Glomerular visceral epithelial cell (primary cell): ENCODE measurements around the gene PLD4.

Source experiments
- DNase-seq: peaks from one replicate; pipeline ENCODE4 v3.0.0-alpha.2; 2016; ENCODE audit errors: extremely low spot score

Gene PLD4

DNA sequence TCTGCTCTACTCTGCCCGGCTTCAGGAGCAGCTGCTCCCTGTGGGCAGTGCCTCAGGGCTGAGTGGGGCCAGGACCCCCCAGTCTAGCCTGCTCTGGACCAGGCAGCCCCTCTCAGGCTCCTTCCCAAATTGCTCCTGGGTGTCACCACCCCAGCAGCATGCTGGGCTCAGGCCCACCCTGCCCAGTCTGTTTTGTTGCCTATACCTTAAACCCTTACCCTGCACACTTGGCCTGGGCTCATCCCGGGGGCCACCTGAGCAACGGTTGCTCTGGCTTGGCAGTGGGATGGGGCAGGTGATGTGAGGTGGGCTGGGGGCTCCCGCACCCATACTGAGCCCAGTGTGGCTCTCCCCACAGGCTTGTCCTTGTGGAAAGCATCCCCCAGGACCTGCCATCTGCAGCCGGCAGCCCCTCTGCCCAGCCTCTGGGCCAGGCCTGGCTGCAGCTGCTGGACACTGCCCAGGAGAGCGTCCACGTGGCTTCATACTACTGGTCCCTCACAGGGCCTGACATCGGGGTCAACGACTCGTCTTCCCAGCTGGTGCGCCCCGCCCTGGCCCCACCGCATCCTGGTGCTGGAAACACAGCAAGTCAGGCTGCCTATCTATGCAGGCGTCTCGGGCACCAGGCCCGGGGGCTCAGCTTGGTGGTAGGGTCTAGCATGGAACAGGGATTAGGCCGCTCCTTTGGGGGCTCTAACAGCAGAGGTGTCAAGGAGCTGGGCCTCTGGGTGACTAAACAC, 3.9 kb downstream of the PLD4 start:
- DNase-seq = no peak

DNA sequence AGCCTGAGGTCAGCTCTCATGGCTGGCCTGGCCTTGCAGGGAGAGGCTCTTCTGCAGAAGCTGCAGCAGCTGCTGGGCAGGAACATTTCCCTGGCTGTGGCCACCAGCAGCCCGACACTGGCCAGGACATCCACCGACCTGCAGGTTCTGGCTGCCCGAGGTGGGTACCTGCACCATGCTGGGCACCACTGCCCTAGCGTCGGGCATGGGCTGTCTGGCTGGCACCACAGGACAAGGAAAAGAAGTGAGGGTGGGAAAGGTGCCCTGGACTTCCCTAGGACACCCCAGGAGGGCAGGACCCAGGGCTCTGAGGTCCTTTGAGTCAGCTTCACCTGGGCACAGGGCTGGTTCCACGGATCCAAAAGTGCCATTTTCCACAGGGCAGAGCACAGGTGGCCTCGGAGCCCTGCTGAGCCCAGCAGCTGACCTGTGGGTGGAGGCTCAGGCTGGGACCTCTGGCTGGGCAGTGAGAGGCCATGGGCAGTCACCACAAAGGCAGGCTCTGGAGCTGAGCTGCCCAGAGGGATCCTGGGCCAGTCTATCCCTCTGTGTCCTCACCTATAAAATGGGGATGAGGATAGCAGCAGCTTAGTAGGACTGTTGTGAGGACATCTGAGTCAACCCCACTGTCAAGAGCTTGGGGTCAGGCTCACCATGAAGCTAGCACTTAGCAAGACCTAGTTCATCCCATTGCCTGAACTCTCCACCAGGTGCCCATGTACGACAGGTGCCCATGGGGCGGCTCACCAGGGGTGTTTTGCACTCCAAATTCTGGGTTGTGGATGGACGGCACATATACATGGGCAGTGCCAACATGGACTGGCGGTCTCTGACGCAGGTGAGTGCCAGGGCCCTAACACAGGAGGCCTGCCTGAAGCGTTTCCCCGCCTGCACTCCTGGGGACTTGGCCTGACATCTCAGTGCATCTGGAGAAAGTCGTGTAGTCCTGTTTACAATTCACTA, 4.9 kb downstream of the PLD4 start:
- no peak for DNase-seq

DNA sequence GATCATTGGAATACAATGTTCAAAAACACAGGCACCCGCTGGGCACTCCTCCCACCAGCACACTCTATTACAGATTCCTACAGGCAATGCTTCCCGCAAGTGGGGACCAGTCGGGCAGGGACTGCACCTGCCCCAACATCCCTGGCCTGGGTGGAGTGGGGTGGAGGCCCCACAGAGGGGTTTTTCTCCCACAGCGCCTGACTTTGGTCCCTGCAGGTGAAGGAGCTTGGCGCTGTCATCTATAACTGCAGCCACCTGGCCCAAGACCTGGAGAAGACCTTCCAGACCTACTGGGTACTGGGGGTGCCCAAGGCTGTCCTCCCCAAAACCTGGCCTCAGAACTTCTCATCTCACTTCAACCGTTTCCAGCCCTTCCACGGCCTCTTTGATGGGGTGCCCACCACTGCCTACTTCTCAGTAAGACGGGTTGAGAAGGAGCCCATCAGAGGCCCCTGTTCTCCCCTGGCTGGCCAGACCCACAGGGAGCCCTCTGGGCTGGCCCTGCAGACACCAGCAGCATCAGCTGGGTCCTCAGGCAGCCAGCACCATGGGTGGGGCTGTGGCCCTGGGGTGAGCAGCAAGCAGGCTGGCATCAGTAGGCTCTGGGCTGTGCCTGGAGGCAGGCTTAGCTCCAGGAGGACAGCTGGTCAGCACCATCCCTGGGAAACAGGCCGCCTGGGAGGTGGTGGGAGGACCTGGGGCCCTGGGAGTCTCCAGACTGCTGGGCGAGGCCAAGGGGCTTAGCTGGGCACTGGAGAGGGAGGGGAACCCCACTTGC, 6.0 kb downstream of the PLD4 start:
- DNase-seq = no peak

DNA sequence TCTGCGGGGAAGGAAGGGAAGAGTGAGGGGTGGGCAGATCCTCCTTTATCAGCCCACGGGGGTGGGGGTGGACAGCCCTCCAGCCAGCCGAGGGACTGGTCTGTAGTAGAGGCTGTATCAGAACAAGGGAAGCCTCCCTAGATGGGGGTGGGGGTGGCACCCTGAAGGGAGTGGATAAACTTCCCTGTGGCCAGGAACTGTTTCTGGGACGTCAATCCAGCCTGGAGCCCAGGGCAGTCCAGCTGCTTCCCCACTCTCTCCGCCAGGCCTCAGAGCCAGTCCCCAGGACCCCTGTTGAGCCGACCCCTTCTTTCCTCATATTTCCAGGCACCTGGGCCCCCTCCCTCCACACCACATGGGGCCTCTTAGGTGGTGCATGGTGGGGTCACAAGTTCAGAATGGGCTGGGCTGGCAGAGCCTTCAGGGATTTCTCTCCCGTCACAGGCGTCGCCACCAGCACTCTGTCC, 6.7 kb downstream of the PLD4 start:
- DNase-seq = no peak

DNA sequence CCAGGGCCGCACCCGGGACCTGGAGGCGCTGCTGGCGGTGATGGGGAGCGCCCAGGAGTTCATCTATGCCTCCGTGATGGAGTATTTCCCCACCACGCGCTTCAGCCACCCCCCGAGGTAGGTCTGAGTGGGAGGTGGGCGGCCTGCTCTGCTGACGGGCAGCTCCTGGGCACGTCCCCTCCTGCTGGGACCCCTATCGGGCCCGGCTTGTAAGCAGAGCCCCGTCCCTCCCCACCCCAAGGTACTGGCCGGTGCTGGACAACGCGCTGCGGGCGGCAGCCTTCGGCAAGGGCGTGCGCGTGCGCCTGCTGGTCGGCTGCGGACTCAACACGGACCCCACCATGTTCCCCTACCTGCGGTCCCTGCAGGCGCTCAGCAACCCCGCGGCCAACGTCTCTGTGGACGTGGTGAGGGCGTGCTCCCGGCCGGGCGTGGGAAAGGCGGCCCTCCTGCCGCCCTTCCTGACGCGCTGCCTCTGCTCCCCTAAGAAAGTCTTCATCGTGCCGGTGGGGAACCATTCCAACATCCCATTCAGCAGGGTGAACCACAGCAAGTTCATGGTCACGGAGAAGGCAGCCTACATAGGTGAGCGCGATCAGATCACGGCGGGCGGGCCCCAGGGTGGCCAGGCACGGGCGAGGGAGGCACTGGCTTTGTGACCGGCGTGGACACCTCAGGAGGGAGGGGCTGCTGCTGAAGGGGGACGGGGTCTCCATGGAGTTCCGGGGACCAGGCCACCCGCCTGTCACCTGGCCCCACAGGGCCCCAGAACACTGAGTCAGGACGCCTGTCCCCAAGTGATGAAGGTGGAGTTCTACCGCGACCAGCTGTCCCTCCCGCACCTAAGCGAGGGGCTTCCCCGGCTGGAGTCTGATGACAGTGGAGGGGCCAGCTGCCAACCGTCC, 7.3 kb downstream of the PLD4 start:
- no peak for DNase-seq

DNA sequence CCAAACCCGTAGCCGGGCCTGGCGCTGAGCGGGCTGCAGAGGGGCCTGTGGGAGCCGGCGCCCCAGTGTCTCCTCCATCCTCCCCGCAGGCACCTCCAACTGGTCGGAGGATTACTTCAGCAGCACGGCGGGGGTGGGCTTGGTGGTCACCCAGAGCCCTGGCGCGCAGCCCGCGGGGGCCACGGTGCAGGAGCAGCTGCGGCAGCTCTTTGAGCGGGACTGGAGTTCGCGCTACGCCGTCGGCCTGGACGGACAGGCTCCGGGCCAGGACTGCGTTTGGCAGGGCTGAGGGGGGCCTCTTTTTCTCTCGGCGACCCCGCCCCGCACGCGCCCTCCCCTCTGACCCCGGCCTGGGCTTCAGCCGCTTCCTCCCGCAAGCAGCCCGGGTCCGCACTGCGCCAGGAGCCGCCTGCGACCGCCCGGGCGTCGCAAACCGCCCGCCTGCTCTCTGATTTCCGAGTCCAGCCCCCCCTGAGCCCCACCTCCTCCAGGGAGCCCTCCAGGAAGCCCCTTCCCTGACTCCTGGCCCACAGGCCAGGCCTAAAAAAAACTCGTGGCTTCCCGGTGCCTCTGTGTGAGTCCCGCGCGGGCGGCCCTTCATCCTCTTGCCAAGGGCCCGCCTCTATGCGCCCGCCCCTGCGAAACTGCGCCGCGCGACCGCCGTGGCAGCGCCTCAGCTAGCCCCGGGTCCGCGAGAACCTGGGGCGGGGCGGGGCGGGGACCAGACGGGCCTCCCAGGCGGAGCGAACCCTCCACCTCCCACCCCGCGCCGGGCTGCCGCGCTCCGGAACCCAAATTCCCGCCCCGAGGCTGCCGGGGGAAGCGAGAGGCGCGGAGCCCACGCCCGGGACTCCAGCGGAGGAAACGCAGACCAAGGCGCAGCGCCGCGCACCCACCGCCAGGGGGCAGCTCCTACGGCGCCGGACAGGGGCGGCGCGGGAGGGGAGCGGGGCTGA, 8.3 kb downstream of the PLD4 start:
- DNase-seq = peak; percentile 80

DNA sequence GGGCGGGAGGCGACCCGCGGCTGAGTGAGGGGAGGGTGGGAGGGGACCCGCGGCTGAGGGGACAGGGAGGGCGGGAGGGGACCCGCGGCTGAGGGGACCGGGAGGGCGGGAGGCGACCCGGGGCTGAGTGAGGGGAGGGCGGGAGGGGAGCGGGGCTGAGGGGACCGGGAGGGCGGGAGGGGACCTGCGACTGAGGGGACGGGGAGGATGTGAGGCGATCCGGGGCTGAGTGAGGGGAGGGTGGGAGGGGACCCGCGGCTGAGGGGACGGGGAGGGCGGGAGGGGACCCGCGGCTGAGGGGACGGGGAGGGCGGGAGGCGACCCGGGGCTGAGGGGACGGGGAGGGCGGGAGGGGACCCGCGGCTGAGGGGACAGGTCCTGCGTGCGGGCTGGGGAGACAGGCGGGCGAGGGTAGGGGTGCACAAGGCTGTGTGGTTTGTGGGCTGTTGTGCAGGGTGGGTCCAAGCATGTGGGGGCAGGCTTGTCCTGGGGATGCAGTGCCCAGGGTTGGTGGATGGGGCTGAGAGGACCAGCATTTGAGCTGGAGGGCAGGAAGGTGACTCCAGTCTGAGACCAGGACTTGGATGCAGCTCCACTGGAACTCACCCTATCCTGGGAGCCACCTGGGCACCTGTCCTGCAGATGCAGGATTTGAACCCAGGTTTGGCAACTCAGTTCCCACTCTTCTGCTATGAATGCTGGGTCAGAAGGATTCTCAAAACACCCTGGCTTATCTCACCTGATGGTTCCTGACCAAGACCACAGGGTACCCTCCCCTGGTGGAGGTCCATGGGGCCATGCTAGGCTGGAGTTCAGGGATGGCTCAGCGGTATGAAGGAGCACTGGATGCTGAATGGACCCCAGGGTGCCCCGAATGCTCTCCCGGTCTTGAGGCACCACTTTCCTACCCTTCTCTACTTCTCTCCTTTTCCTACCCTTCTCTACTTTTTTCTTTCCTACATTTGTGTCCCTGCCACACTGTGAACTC, 9.4 kb downstream of the PLD4 start:
- DNase-seq = no peak

DNA sequence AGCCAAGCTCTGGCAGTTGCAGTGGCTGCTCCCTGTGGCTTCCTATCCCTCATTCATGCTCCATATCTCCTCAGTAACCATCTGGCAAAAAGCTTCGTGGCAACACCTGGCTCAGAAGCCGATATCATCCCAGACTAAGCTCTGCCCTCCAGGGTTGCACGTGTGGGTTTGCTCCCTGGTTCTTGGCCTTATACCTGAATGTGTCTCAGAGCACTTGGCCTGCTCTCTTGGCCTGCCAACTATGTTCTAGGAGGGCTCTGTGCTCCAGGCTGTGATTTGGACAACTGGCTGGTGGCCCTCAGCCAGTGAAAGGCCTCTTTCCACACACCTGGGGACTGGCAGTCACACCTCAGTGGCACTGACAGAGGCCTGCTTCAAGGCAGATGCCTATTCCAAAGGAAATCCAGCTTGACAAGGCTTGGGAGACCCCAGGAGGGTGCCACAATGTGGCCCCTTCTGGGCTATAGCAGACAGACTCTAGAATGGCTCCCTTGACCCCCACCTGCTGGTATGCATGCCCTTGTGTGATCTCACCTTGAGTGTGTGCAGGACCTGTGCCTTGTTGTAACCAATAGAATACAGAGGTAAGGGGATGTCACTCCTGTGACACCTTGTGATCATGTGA, 10.5 kb downstream of the PLD4 start:
- no peak for DNase-seq

DNA sequence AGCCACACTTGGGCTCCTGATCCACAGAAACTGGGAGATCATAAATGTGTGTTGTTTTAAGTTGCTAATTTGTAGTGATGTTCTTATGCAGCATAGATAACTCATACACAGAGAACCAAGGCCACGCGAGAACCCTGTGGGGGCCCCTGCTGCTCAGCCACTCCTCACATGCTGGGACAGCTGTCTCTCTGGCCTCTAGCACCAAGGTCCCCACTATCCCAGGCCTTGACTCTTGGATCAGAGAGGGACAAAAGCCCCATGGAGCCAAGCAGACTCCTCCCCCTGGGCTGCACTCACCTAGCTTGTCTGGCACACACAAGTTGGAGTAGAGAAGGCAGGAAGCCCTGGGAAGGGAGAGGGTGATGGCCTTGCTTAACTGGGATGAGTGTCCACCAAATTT, 11.3 kb downstream of the PLD4 start:
- no peak for DNase-seq

DNA sequence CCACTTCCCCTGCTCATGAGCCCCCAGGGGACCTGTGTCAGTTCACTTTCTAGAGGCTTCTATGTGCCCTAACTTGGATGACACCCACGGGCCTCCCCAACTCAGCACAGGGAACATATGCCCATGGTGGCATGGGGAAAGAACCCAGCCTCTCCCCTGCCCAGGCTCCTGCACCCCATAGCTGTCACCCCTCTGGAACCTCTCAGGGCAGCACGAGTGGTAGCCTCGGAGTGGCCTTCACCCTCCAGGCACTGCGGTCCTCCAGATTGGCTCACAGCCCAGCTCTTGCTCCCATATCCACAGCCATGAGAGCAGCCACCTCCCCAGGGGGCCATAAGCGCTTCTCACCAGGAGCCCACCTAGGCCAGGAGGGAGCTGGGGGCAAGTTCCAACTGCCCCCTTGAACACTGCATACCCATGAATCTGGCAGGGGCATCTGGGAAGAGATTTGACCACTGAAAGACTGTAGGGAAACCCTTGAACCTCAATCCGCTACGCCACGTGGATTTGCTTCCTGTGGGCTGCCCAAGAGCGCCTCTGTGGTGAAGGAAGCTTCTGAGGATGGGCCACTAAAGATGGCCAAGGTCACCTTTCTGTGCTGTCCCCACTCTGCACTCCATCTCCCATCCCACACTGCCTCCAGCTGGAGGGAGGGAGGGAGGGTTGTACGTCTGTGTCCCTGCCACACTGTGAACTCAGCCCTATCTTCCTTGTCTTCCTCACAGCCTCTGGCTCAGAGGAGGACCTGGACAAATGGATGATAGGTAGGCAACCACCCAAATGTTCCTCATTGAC, 11.9 kb downstream of the PLD4 start:
- no peak for DNase-seq

DNA sequence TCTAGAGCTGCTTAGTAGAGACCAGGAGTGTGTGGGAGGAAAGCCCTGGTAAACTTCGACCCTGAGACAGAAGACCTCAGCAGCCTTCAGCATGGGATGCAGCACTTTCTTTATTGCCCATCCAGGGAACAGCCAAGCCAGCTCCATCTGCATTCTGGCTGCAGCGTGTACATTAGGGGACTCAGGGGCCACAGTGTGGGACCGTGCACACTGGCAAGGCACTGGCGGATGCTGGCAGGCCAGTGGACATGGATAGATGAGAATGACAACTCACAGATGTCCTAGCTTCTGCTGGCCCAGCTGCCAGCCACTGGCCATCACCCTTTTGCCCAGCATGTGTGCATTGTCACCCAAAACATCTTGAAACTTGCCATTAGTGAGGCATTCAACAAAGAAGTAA, 12.5 kb downstream of the PLD4 start:
- DNase-seq = no peak

DNA sequence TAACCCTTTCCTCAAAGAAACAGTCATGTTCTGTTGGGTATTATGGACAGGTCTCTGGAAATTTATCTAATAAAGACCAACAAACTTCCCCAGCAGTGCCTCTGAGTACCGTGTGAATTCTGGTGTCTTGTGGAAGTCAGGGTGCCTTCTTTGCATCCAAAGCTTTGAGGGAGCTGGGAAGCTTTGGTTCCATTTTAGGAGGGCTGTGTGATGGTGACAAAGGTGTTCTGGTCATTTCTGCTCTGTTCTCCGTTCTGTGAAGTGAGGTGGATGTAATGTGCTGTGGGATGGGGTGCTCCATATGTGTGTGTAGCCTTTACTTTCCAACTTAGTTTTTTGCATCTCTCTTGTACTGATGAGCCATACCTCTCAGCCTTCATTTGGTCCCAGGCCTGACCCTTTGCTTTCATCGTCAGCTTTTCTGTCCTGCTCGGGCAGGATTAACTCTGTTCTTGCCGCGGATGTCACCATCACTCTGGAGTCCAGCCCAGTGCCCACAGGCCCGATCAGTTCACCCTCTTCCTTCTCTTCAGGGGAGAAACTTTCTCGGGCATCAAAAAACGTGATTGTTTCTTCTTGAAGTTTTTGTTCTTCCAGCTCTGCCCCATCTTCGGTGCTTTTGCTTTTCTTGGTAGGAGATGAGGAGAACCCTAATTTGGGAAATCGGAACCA, 13.2 kb downstream of the PLD4 start:
- no peak for DNase-seq

DNA sequence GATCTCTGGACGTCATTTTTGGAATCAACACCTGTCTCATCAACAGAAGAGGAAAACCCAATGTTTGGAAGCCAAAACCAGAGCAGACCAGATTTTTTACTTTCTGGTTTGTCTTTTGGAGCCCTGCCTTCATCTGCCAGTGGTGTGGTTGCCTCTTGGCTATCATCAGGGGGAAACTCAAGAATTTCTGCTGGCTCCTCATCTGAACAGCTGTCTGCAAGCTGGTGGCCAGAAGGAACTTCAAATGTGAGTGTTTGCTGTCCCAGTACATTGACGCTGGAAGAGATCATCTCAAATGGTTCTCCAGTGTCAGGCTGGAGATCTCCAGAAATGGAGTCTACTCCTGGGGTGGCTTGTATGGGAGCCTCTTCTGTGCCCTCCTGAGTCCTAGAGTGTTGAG, 13.8 kb downstream of the PLD4 start:
- no peak for DNase-seq

DNA sequence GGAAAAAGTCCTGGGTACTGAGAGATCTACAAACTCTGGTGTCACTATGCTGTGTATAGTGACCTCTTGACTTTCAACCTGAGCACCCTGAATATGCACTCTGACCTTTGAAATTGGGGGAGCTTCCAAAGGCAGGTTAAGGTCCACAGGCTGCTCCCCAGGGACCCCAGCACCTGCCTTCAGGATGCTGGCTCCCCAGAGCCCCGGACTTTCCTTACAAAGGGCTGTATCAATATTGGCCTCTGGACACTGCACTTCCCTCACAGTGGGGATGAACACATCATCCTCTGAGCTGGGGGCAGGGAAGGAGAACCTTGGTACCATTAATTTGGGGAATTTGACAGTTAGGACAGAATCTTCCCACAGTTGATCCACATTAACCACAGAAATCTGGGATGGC, 14.3 kb downstream of the PLD4 start:
- DNase-seq = no peak

DNA sequence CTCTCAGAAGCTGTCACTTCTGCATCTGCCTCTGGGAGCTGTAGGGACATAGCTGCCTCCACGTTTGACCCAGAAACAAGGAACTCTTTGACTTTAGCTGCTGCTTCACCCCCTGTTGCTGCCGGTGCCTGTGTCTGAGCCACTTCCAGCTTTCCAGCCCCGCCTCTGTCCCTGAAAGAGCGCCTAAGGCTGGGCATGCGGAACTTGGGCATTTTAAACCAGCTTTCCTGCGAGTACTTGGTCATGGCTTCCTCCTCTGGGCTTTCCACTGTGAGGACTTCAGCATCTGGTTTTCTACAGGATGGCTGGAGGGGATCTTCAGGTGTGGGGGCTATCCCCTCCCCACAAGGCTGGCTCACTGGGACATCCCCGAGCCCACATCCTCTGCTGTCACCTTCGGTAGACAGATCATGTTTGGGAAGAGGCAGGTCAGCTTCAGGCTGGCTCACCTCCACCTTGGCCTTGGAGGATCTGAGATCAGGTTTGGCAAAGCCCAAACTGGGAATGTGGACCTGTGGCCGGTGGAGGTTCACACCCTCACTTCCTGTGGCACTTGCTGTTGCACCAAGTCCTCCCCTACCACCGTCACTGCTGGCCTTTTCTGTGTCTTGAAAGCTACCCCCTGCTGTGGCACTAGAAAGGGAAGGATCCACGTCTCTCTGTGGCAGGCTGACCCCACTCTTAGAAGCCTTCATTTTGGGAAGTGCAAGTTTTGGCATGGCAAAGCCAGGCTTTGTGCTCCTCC, 15.2 kb downstream of the PLD4 start:
- no peak for DNase-seq

DNA sequence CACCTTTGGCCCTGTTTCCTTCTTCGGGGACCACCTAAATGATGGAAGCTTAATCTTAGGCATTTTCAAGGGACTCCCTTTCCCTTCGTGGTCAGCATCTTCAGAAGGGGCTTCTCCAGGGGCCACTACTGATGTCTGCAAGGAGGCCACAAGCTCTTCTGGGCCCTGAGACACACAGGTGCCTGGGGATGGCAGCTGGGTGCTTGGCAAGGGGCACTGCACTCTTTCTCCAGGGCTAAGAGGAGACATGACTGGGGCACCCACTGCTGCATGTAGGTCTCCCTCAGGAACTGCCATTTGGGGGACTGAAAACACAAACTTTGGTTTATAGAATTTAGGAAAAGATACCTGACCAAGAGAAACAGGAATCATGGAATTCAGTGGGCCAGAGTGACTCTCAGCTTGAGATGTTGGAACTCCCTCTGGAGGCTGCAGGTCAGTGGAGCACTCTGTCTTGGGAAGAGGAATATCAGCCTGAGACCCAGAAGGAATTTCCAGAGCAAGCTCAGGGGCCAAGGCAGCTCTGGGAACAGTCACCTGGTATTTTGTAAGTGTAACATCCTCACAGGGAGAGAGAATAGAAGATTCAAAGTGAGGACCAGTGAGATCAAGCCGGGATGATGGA, 16.0 kb downstream of the PLD4 start:
- no peak for DNase-seq
